HG03097 (cell line): ENCODE data around the gene VASH2.
"Not testable (repeated sequence)": the region's sequence is repeated elsewhere in the genome, so short reads cannot be mapped to it uniquely, and the experiment has no call there.

Experiments
- ATAC-seq: cut with Tn5 transposase; IDR thresholded peaks from one replicate; pipeline ENCODE4 v1.9.1; 2021; ENCODE audit not compliant: unreplicated experiment, low FRiP score

The VASH2 gene

GRCh38 chr1:212977781-212978645 lies 27.7 kb downstream of the VASH2 start:
- no peak for ATAC-seq

GRCh38 chr1:212979340-212980122 lies 29.2 kb downstream of the VASH2 start:
- no peak for ATAC-seq

- ATAC-seq: no peak
Measured at GRCh38 chr1:212980123-212980785, 29.9 kb downstream of the VASH2 start.

GRCh38 chr1:212981025-212981495 lies 30.7 kb downstream of the VASH2 start:
- no peak for ATAC-seq

GRCh38 chr1:212981571-212982328 lies 31.4 kb downstream of the VASH2 start:
- ATAC-seq: peak; percentile 70

- no peak for ATAC-seq
Measured at GRCh38 chr1:212982430-212983152, 32.2 kb downstream of the VASH2 start.

- ATAC-seq: no peak
Measured at GRCh38 chr1:212983482-212983881, 33.1 kb downstream of the VASH2 start.

- ATAC-seq: no peak
Measured at GRCh38 chr1:212984522-212985291, 34.4 kb downstream of the VASH2 start.

- ATAC-seq: no peak
Measured at GRCh38 chr1:212986551-212986950, 36.2 kb downstream of the VASH2 start.

GRCh38 chr1:212987702-212988322 lies 37.5 kb downstream of the VASH2 start:
- ATAC-seq: no peak

- ATAC-seq: no peak
Measured at GRCh38 chr1:212990276-212990675, 39.9 kb downstream of the VASH2 start.

GRCh38 chr1:212993960-212994359 lies 43.6 kb downstream of the VASH2 start:
- not testable (repeated sequence) for ATAC-seq

GRCh38 chr1:212994926-212995325 lies 44.6 kb downstream of the VASH2 start:
- no peak for ATAC-seq

- ATAC-seq: peak; percentile 56
Measured at GRCh38 chr1:213003256-213003655, 52.9 kb downstream of the VASH2 start.

- no peak for ATAC-seq
Measured at GRCh38 chr1:213008564-213008963, 58.2 kb downstream of the VASH2 start.

- no peak for ATAC-seq
Measured at GRCh38 chr1:213014642-213015041, 64.3 kb downstream of the VASH2 start.

- ATAC-seq: peak; percentile 90
Measured at GRCh38 chr1:213015099-213016050, 65.0 kb downstream of the VASH2 start, which contains the start of gene ANGEL2. Gene ANGEL2, minus strand, starts transcription at chr1:213015867. Its CDS starts 196 bp downstream, at chr1:213015671.
